SK-N-SH treated with all-trans-retinoic acid at 6 μM for 48 hours (cell line): Measurements from ENCODE around the gene ATP4B.

Source experiments
- ATAC-seq: fragments of 200-7000 bp; cut with Tn5 transposase; 3 replicates; pipeline ENCODE4 v1.9.1; 2020; ENCODE audit warnings: mild to moderate bottlenecking, moderate library complexity
- ARNTL ChIP-seq: fragments of 450-650 bp; formaldehyde crosslinking; IDR thresholded peaks from 2 replicates; pipeline ENCODE4 v1.5.0; 2020; ENCODE audit warnings: low read depth, mild to moderate bottlenecking, moderate library complexity, borderline replicate concordance
- BACH2 ChIP-seq: fragments of 250-450 bp; sonication (Bioruptor Pico); IDR thresholded peaks from 2 replicates; pipeline ENCODE4 v1.9.0; 2021; ENCODE audit warnings: mild to moderate bottlenecking, borderline replicate concordance
- CSDC2 ChIP-seq: fragments of 250-450 bp; sonication (Bioruptor Pico); IDR thresholded peaks from 2 replicates; pipeline ENCODE4 v1.5.0; 2020; ENCODE audit warnings: mild to moderate bottlenecking, moderate library complexity
- ESRRG ChIP-seq: fragments of 250-450 bp; sonication (Bioruptor Pico); IDR thresholded peaks from 2 replicates; pipeline ENCODE4 v1.6.1; 2021; ENCODE audit warnings: mild to moderate bottlenecking
- GLIS3 ChIP-seq: fragments of 250-450 bp; sonication (Bioruptor Pico); IDR thresholded peaks from 2 replicates; pipeline ENCODE4 v1.5.0; 2020; ENCODE audit warnings: mild to moderate bottlenecking, moderate library complexity
- ISL1 ChIP-seq: fragments of 250-450 bp; sonication (Bioruptor Pico); IDR thresholded peaks from 2 replicates; pipeline ENCODE4 v2.1.2; 2022; ENCODE audit warnings: mild to moderate bottlenecking, moderate library complexity
- PPARA ChIP-seq: fragments of 250-450 bp; sonication (Bioruptor Pico); IDR thresholded peaks from 2 replicates; pipeline ENCODE4 v1.5.0; 2020; ENCODE audit warnings: mild to moderate bottlenecking, borderline replicate concordance
- RARB ChIP-seq: fragments of 250-450 bp; sonication (Bioruptor Pico); IDR thresholded peaks from 2 replicates; pipeline ENCODE4 v1.8.0; 2021; ENCODE audit warnings: mild to moderate bottlenecking, moderate library complexity
- SNAI2 ChIP-seq: fragments of 250-450 bp; sonication (Bioruptor Pico); IDR thresholded peaks from 2 replicates; pipeline ENCODE4 v1.5.0; 2020; ENCODE audit warnings: mild to moderate bottlenecking, moderate library complexity
- TCF4 ChIP-seq: fragments of 250-450 bp; sonication (Bioruptor Pico); IDR thresholded peaks from 2 replicates; pipeline ENCODE4 v1.8.0; 2021; ENCODE audit warnings: mild to moderate bottlenecking, moderate library complexity, borderline replicate concordance
- TOX ChIP-seq: fragments of 250-450 bp; sonication (Bioruptor Pico); IDR thresholded peaks from 2 replicates; pipeline ENCODE4 v1.8.0; 2021; ENCODE audit warnings: mild to moderate bottlenecking, moderate library complexity, borderline replicate concordance
- ZC3H10 ChIP-seq: fragments of 250-450 bp; sonication (Bioruptor Pico); IDR thresholded peaks from 2 replicates; pipeline ENCODE4 v1.5.1; 2021; ENCODE audit warnings: mild to moderate bottlenecking, moderate library complexity
- ZFP3 ChIP-seq: fragments of 250-450 bp; sonication (Bioruptor Pico); IDR thresholded peaks from 2 replicates; pipeline ENCODE4 v1.5.0; 2020; ENCODE audit warnings: mild to moderate bottlenecking, moderate library complexity
- ZFP30 ChIP-seq: fragments of 450-650 bp; formaldehyde crosslinking; IDR thresholded peaks from 2 replicates; pipeline ENCODE4 v1.5.0; 2022; ENCODE audit warnings: mild to moderate bottlenecking, moderate library complexity
- ZNF565 ChIP-seq: fragments of 450-650 bp; formaldehyde crosslinking; conservative IDR thresholded peaks from 2 replicates; pipeline ENCODE4 v1.5.0; 2020; ENCODE audit warnings: low read depth, mild to moderate bottlenecking, moderate library complexity
- ZNF70 ChIP-seq: fragments of 450-650 bp; formaldehyde crosslinking; IDR thresholded peaks from 2 replicates; pipeline ENCODE4 v1.5.0; 2020; ENCODE audit warnings: mild to moderate bottlenecking, moderate library complexity
- ZNF8 ChIP-seq: fragments of 450-650 bp; formaldehyde crosslinking; IDR thresholded peaks from 2 replicates; pipeline ENCODE4 v1.5.0; 2020; ENCODE audit warnings: mild to moderate bottlenecking, moderate library complexity
- TF ChIP-seq, protein P1 (sequence below): fragments of 250-450 bp; sonication (Bioruptor Pico); IDR thresholded peaks from 2 replicates; pipeline ENCODE4 v1.5.0; 2020; ENCODE audit warnings: mild to moderate bottlenecking, moderate library complexity
- TF ChIP-seq, protein P2 (sequence below): fragments of 250-450 bp; sonication (Bioruptor Pico); IDR thresholded peaks from 2 replicates; pipeline ENCODE4 v1.8.0; 2021; ENCODE audit warnings: low read depth, mild to moderate bottlenecking, moderate library complexity, borderline replicate concordance
- TF ChIP-seq, protein P3 (sequence below): fragments of 250-450 bp; sonication (Bioruptor Pico); IDR thresholded peaks from 2 replicates; pipeline ENCODE4 v1.5.1; 2020; ENCODE audit warnings: low read depth, mild to moderate bottlenecking, moderate library complexity
- TF ChIP-seq, protein P4 (sequence below): fragments of 250-450 bp; sonication (Bioruptor Pico); IDR thresholded peaks from 2 replicates; pipeline ENCODE4 v1.8.0; 2020; ENCODE audit warnings: mild to moderate bottlenecking, moderate library complexity, borderline replicate concordance
- TF ChIP-seq, protein P5 (sequence below): fragments of 250-450 bp; sonication (Bioruptor Pico); IDR thresholded peaks from 2 replicates; pipeline ENCODE4 v1.5.1; 2021; ENCODE audit warnings: mild to moderate bottlenecking, moderate library complexity

Gene ATP4B

DNA sequence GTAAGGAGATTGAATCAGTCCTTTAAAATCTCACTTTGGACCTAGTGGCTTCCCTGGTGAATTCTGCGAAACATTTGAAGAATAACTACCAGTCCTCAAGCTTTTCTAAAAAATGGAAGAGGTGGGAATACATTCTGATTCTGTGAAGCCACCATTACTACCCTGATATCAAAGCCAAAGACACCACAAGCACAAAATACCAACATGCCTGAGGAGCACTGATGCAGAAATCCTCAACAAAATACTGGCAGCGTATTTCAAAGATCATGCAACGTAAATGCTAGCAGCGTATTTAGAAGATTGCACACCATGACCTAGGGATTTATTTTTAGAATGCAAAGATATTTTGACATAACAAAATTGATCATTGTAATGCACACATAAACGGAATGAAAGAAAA is 14.4 kb downstream of the ATP4B start (continued):
- TF ChIP-seq, protein P1, sequence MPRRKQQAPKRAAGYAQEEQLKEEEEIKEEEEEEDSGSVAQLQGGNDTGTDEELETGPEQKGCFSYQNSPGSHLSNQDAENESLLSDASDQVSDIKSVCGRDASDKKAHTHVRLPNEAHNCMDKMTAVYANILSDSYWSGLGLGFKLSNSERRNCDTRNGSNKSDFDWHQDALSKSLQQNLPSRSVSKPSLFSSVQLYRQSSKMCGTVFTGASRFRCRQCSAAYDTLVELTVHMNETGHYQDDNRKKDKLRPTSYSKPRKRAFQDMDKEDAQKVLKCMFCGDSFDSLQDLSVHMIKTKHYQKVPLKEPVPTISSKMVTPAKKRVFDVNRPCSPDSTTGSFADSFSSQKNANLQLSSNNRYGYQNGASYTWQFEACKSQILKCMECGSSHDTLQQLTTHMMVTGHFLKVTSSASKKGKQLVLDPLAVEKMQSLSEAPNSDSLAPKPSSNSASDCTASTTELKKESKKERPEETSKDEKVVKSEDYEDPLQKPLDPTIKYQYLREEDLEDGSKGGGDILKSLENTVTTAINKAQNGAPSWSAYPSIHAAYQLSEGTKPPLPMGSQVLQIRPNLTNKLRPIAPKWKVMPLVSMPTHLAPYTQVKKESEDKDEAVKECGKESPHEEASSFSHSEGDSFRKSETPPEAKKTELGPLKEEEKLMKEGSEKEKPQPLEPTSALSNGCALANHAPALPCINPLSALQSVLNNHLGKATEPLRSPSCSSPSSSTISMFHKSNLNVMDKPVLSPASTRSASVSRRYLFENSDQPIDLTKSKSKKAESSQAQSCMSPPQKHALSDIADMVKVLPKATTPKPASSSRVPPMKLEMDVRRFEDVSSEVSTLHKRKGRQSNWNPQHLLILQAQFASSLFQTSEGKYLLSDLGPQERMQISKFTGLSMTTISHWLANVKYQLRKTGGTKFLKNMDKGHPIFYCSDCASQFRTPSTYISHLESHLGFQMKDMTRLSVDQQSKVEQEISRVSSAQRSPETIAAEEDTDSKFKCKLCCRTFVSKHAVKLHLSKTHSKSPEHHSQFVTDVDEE = no peak
- TF ChIP-seq ISL1 (CRISPR knock-in tag) = no peak

DNA sequence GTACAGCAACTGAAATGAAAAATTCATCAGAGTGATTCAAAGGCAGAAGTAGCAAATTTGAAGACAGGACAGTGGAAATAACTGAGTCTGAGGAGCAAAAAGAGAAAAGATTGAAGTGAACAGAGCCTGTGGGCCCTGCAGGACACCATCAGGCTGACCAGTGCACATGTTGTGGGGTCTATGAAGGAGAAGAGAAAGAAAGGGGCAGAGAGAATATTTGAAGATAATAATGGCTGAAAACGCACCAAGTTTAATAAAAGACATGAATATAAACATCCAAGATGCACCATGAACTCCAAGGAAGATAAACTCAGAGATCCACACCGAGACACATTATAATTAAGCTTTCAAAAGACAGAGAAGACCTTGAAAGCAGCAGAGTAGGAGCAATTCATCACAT is 15.4 kb downstream of the ATP4B start:
- ATAC-seq = no peak
- TF ChIP-seq BACH2 (no peak), GLIS3 (CRISPR knock-in tag) (no peak), ZNF8 (CRISPR knock-in tag) (no peak), TCF4 (CRISPR knock-in tag) (no peak), ESRRG (no peak), ZNF70 (CRISPR knock-in tag) (no peak), ARNTL (CRISPR knock-in tag) (no peak), ZFP30 (no peak), TOX (CRISPR knock-in tag) (no peak), CSDC2 (CRISPR knock-in tag) (no peak), ISL1 (CRISPR knock-in tag) (no peak), PPARA (CRISPR knock-in tag) (no peak), ZNF565 (CRISPR knock-in tag) (no peak), RARB (CRISPR knock-in tag) (no peak), ZC3H10 (no peak)
- TF ChIP-seq, protein P2, sequence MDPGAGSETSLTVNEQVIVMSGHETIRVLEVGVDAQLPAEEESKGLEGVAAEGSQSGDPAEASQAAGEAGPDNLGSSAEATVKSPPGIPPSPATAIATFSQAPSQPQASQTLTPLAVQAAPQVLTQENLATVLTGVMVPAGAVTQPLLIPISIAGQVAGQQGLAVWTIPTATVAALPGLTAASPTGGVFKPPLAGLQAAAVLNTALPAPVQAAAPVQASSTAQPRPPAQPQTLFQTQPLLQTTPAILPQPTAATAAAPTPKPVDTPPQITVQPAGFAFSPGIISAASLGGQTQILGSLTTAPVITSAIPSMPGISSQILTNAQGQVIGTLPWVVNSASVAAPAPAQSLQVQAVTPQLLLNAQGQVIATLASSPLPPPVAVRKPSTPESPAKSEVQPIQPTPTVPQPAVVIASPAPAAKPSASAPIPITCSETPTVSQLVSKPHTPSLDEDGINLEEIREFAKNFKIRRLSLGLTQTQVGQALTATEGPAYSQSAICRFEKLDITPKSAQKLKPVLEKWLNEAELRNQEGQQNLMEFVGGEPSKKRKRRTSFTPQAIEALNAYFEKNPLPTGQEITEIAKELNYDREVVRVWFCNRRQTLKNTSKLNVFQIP (CRISPR knock-in tag) = no peak
- TF ChIP-seq, protein P3, sequence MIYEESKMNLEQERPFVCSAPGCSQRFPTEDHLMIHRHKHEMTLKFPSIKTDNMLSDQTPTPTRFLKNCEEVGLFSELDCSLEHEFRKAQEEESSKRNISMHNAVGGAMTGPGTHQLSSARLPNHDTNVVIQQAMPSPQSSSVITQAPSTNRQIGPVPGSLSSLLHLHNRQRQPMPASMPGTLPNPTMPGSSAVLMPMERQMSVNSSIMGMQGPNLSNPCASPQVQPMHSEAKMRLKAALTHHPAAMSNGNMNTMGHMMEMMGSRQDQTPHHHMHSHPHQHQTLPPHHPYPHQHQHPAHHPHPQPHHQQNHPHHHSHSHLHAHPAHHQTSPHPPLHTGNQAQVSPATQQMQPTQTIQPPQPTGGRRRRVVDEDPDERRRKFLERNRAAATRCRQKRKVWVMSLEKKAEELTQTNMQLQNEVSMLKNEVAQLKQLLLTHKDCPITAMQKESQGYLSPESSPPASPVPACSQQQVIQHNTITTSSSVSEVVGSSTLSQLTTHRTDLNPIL (CRISPR knock-in tag) = no peak
- TF ChIP-seq, protein P4, sequence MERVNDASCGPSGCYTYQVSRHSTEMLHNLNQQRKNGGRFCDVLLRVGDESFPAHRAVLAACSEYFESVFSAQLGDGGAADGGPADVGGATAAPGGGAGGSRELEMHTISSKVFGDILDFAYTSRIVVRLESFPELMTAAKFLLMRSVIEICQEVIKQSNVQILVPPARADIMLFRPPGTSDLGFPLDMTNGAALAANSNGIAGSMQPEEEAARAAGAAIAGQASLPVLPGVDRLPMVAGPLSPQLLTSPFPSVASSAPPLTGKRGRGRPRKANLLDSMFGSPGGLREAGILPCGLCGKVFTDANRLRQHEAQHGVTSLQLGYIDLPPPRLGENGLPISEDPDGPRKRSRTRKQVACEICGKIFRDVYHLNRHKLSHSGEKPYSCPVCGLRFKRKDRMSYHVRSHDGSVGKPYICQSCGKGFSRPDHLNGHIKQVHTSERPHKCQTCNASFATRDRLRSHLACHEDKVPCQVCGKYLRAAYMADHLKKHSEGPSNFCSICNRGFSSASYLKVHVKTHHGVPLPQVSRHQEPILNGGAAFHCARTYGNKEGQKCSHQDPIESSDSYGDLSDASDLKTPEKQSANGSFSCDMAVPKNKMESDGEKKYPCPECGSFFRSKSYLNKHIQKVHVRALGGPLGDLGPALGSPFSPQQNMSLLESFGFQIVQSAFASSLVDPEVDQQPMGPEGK = no peak
- TF ChIP-seq, protein P1 = no peak

DNA sequence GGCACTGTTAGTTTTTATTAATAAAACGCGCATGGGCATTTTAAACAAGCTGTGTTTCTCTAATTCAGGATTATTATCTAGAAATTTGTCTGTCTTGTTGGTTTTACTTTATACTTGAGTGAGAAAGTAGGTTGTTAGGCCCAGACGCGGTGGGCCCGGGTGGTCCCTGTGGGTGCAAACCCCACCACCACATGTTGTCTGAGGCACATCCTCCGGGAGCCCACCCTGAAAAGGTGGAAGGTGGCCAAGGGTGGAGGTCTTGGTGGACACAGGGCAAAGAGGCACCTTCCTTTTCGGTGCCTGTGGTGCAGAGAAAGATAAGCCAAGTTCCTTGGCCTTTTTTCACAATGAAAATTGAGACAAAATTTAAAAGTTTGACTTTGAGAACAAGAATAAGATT is 16.6 kb downstream of the ATP4B start:
- ATAC-seq = no peak
- TF ChIP-seq BACH2 = no peak
- no peak for TF ChIP-seq GLIS3 (CRISPR knock-in tag)
- TF ChIP-seq ZFP3 (CRISPR knock-in tag) = no peak
- TF ChIP-seq, protein P2 (CRISPR knock-in tag) = no peak
- TF ChIP-seq ZNF8 (CRISPR knock-in tag) = no peak
- no peak for TF ChIP-seq SNAI2 (CRISPR knock-in tag)
- no peak for TF ChIP-seq ZNF70 (CRISPR knock-in tag)
- TF ChIP-seq, protein P5, sequence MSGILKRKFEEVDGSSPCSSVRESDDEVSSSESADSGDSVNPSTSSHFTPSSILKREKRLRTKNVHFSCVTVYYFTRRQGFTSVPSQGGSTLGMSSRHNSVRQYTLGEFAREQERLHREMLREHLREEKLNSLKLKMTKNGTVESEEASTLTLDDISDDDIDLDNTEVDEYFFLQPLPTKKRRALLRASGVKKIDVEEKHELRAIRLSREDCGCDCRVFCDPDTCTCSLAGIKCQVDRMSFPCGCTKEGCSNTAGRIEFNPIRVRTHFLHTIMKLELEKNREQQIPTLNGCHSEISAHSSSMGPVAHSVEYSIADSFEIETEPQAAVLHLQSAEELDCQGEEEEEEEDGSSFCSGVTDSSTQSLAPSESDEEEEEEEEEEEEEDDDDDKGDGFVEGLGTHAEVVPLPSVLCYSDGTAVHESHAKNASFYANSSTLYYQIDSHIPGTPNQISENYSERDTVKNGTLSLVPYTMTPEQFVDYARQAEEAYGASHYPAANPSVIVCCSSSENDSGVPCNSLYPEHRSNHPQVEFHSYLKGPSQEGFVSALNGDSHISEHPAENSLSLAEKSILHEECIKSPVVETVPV (CRISPR knock-in tag) = no peak
- no peak for TF ChIP-seq TOX (CRISPR knock-in tag)
- no peak for TF ChIP-seq ESRRG
- TF ChIP-seq CSDC2 (CRISPR knock-in tag) = no peak
- no peak for TF ChIP-seq TCF4 (CRISPR knock-in tag)
- TF ChIP-seq, protein P4 = no peak
- TF ChIP-seq ARNTL (CRISPR knock-in tag) = no peak
- no peak for TF ChIP-seq PPARA (CRISPR knock-in tag)
- no peak for TF ChIP-seq ZC3H10
